ENCODE data around the gene PRKRA. TPM values are rescaled to one million over a fixed set of nuclear protein-coding genes. Genes with fewer than 3 reads are reported as not detected.

The PRKRA gene
- total and polyA plus RNA-seq, 9 of the 15 experiments (the other 6 are each of a cell fraction or from before 2014, with no cell fraction given) = 14.1 to 78.1 (median 52.3) TPM

GRCh38 chr2:178474560-178474959, 23.6 kb upstream of the PRKRA start:
- Histone ChIP-seq H3K9me3 (replicated peaks; ENCODE audit: control insufficient read depth, insufficient read depth, low read depth, low read length) (no peaks in the 10 kb centered on the region), H3K27me3 (ENCODE audit: control insufficient read depth in 2 of 2, insufficient read depth in 2 of 2, low read length in 2 of 2) (no peaks in the 10 kb centered on the region), H3K9me1 (ENCODE audit: control insufficient read depth, insufficient read depth, low read length) (no peaks in the 10 kb centered on the region), H3K4me2 (ENCODE audit: insufficient read depth, low read length) (no peak overlapping the region), H2AFZ (ENCODE audit: low read depth, low read length) (no peak overlapping the region), H3K9ac (ENCODE audit: insufficient read depth in 1 of 2, low read depth in 2 of 2, low read length in 2 of 2) (no peak overlapping the region), H3K79me2 (ENCODE audit: control insufficient read depth, insufficient read depth, low read length) (peaks cover 13% of the 10 kb centered on the region), H3K36me3 (ENCODE audit: control insufficient read depth, insufficient read depth, low read length) (no peaks in the 10 kb centered on the region), H3K4me1 (replicated peaks in 1 of 2; ENCODE audit: control insufficient read depth in 2 of 2, insufficient read depth in 2 of 2, low read length in 2 of 2) (peaks cover 4 to 9% of the 10 kb centered on the region in 2 experiments; a peak in 4 of 5 replicates), H4K20me1 (replicated peaks; ENCODE audit: control insufficient read depth, insufficient read depth, low read length) (no peaks in the 10 kb centered on the region), H3K27ac (ENCODE audit: extremely low read depth, low read depth, low read length) (no peak overlapping the region), H3K4me3 (no peak overlapping the region)
- CTCF ChIA-PET (ENCODE audit: low intra/inter-chr PET ratio) = no interaction called here
- 93% methylated on average over 5 of the region's 5 CpGs for WGBS (ENCODE audit: insufficient coverage, low coverage, missing lambda C conversion rate)
- no TSS peak for BruUV-seq (replicated peaks)
- TF ChIP-seq ZNF121 (CRISPR knock-in tag; conservative IDR thresholded peaks at IDR 0.05) (peak; percentile 63), ZFP91 (CRISPR knock-in tag; IDR thresholded peaks at IDR 0.05) (no peak)
- in situ Hi-C loops (cut with MboI) = no loop called here
- no peak for ATAC-seq
- intact Hi-C loops (cut with micrococcal nuclease) = loop anchor here (10.0 kb wide), 2 partner anchors 290 to 1530 kb away; partner anchors contain the start of gene CWC22
- POLR2A ChIA-PET = interaction anchor here (0.7 kb wide), 1 partner anchor 165 kb away, joined by 4 read pairs; no protein-coding TSS in a partner anchor
- FAIRE-seq = no peak
- no peak for DNase-seq (ENCODE audit: extremely low read depth in 1 of 4, low spot score in 3 of 4)

GRCh38 chr2:178473931-178474330, 23.0 kb upstream of the PRKRA start:
- no peaks in the 10 kb centered on the region for H3K9me1 ChIP-seq (ENCODE audit: control insufficient read depth, insufficient read depth, low read length)
- TF ChIP-seq SMAD2 (IDR thresholded peaks at IDR 0.05; ENCODE audit: low read depth, low read length) = no peak
- no peak for TF ChIP-seq E2F6 (IDR thresholded peaks at IDR 0.05; ENCODE audit: borderline replicate concordance in 1 of 2, extremely low read depth in 1 of 2, insufficient read depth in 1 of 2, insufficient read length in 1 of 2, low read depth in 1 of 2, low read length in 1 of 2, poor library complexity in 1 of 2, severe bottlenecking in 1 of 2)
- no peak overlapping the region for H3K9ac ChIP-seq (ENCODE audit: insufficient read depth in 1 of 2, low read depth in 2 of 2, low read length in 2 of 2)
- FAIRE-seq (no peak), ATAC-seq (no peak), DNase-seq (ENCODE audit: extremely low read depth in 1 of 4, low spot score in 3 of 4) (no peak)
- no peaks in the 10 kb centered on the region for H3K9me3 ChIP-seq (replicated peaks; ENCODE audit: control insufficient read depth, insufficient read depth, low read depth, low read length)
- ChIA-PET CTCF (ENCODE audit: low intra/inter-chr PET ratio) (no interaction called here), POLR2A (interaction anchor here (0.7 kb wide), 1 partner anchor 164 kb away, joined by 4 read pairs; no protein-coding TSS in a partner anchor)
- peaks cover 4 to 5% of the 10 kb centered on the region in 2 experiments; a peak in 4 of 5 replicates for H3K4me1 ChIP-seq (replicated peaks in 1 of 2; ENCODE audit: control insufficient read depth in 2 of 2, insufficient read depth in 2 of 2, low read length in 2 of 2)
- no peaks in the 10 kb centered on the region for H3K36me3 ChIP-seq (ENCODE audit: control insufficient read depth, insufficient read depth, low read length)
- intact Hi-C loops (cut with micrococcal nuclease) (loop anchor here (10.0 kb wide), 2 partner anchors 291 to 1531 kb away; partner anchors contain the start of gene CWC22), in situ Hi-C loops (cut with MboI) (no loop called here)
- no peak overlapping the region for H3K4me3 ChIP-seq
- no peak overlapping the region for H3K27ac ChIP-seq (ENCODE audit: extremely low read depth, low read depth, low read length)
- peaks cover 13% of the 10 kb centered on the region for H3K79me2 ChIP-seq (ENCODE audit: control insufficient read depth, insufficient read depth, low read length)
- H4K20me1 ChIP-seq (replicated peaks; ENCODE audit: control insufficient read depth, insufficient read depth, low read length) = no peaks in the 10 kb centered on the region
- no peaks in the 10 kb centered on the region for H3K27me3 ChIP-seq (ENCODE audit: control insufficient read depth in 2 of 2, insufficient read depth in 2 of 2, low read length in 2 of 2)
- H3K4me2 ChIP-seq (ENCODE audit: insufficient read depth, low read length) = no peak overlapping the region
- BruUV-seq (replicated peaks) = no TSS peak
- 47% methylated on average over 4 of the region's 4 CpGs for WGBS (ENCODE audit: insufficient coverage, low coverage, missing lambda C conversion rate)
- H2AFZ ChIP-seq (ENCODE audit: low read depth, low read length) = no peak overlapping the region

Data from K562 (cell line).